ENCODE results near the gene ZNF778. TPM values are rescaled to one million over a fixed set of nuclear protein-coding genes. Genes with fewer than 3 reads are reported as not detected.
"Not testable (repeated sequence)": the region's sequence is repeated elsewhere in the genome, so short reads cannot be mapped to it uniquely, and the experiment has no call there.

Gene ZNF778
- total RNA-seq, 1 donor from 2014 or later = 8.7 TPM

DNA sequence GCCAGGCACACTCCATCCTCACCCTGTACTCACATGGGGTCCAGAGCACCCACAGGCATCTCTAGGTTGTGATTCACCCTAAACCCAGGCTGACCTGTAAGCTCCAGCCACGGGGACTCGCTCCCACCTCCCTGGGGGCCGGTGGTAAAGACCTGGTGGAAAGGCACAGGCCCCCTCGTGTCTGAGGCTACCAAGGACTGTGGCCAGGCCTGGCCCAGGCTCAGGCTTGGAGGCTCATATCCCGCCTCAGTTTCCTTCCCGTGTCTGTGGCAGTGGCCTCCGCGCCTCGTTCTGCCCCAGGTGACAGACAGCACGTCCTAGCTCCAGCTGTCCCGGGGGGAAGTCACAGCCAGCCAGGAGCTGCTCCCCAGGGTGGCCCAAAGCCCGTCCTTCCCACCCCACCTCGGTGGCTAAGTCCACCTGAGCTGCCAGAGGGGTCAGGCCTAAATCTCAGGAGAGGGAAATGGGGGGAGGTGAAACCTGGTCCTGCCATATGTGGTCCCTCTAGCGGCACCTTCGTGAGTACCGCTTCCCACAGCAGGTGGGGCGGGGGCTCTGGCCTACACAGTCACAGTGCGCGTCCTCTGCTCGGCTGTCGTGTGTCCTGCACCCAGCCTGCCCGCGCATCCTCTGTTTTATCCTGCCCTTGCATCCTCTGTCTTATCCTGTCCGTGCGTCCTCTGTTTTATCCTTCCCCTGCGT is 33.4 kb upstream of the ZNF778 start:
- TF ChIP-seq, protein P1, sequence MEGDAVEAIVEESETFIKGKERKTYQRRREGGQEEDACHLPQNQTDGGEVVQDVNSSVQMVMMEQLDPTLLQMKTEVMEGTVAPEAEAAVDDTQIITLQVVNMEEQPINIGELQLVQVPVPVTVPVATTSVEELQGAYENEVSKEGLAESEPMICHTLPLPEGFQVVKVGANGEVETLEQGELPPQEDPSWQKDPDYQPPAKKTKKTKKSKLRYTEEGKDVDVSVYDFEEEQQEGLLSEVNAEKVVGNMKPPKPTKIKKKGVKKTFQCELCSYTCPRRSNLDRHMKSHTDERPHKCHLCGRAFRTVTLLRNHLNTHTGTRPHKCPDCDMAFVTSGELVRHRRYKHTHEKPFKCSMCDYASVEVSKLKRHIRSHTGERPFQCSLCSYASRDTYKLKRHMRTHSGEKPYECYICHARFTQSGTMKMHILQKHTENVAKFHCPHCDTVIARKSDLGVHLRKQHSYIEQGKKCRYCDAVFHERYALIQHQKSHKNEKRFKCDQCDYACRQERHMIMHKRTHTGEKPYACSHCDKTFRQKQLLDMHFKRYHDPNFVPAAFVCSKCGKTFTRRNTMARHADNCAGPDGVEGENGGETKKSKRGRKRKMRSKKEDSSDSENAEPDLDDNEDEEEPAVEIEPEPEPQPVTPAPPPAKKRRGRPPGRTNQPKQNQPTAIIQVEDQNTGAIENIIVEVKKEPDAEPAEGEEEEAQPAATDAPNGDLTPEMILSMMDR (IDR thresholded peaks at IDR 0.05; ENCODE audit: borderline replicate concordance) = no peak
- Histone ChIP-seq H3K36me3 (no peaks in the 10 kb centered on the region), H3K9me3 (replicated peaks) (no peaks in the 10 kb centered on the region), H3K27ac (replicated peaks) (no peak overlapping the region), H3K4me1 (no peaks in the 10 kb centered on the region), H3K27me3 (ENCODE audit: low read depth) (peaks cover 42% of the 10 kb centered on the region), H3K4me3 (no peak overlapping the region)
- intact Hi-C loops (cut with micrococcal nuclease) = no loop called here
- DNase-seq = no peak

GRCh38 chr16:89184677-89184932 is 32.9 kb upstream of the ZNF778 start:
- intact Hi-C loops (cut with micrococcal nuclease) = no loop called here

DNA sequence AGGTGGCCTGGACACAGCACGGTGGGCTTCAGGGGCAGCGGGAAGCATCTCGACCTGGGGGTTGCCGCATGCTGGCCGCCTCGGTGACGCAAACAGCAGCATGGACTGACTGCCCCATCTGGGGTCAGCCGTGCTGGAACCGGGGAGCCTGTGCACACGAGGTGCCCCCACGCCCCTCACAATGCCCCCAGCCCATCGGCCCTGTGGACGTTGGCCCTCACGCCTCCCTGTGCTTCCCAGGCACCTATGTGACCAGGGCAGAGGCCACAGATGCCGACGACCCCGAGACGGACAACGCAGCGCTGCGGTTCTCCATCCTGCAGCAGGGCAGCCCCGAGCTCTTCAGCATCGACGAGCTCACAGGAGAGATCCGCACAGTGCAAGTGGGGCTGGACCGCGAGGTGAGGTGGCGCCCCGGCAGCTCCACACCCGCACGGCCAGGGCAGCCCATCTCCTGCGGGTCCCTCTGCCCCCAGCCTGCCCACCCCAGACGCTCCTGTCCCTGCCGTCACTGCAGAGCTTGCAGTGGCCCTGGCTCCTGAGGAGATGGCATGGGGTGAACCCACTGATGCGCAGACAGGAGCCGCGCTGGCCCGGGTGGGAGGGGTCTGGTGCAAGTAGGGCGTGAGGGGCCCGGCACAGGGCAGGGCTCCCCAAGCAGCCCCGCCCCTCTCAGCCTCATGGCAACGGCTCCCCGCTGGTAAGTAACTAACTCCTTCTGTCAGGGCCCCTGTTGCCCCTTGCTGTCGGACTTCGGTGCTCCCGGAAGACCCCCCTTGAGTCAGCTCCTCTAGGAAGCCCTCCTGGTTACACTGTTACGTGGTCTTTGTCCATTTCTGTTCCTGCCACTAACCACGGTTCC is 32.3 kb upstream of the ZNF778 start:
- TF ChIP-seq, protein P1 (IDR thresholded peaks at IDR 0.05; ENCODE audit: borderline replicate concordance) = no peak
- Histone ChIP-seq H3K4me3 (no peak overlapping the region), H3K36me3 (no peaks in the 10 kb centered on the region), H3K4me1 (no peaks in the 10 kb centered on the region), H3K27ac (replicated peaks) (no peak overlapping the region), H3K9me3 (replicated peaks) (no peaks in the 10 kb centered on the region), H3K27me3 (ENCODE audit: low read depth) (peaks cover 32% of the 10 kb centered on the region)
- DNase-seq = no peak
- intact Hi-C loops (cut with micrococcal nuclease) = no loop called here

More at GRCh38 chr16:89184677-89184932, 32.9 kb upstream of the ZNF778 start:
- Histone ChIP-seq H3K4me1 (no peaks in the 10 kb centered on the region), H3K27me3 (ENCODE audit: low read depth) (peaks cover 37% of the 10 kb centered on the region), H3K4me3 (no peak overlapping the region), H3K9me3 (replicated peaks) (no peaks in the 10 kb centered on the region), H3K36me3 (no peaks in the 10 kb centered on the region), H3K27ac (replicated peaks) (no peak overlapping the region)
- DNase-seq = no peak
- TF ChIP-seq, protein P1 (IDR thresholded peaks at IDR 0.05; ENCODE audit: borderline replicate concordance) = no peak

GRCh38 chr16:89185887-89186592 is 31.5 kb upstream of the ZNF778 start:
- H3K4me1 ChIP-seq; H3K36me3 ChIP-seq; intact Hi-C loops (cut with micrococcal nuclease); DNase-seq; H3K9me3 ChIP-seq (replicated peaks); H3K27ac ChIP-seq (replicated peaks); H3K4me3 ChIP-seq: not testable (repeated sequence)
- H3K27me3 ChIP-seq (ENCODE audit: low read depth) = peaks cover 26% of the 10 kb centered on the region

- H3K4me3 ChIP-seq; H3K36me3 ChIP-seq; H3K27ac ChIP-seq (replicated peaks); H3K4me1 ChIP-seq; intact Hi-C loops (cut with micrococcal nuclease); DNase-seq; H3K9me3 ChIP-seq (replicated peaks): not testable (repeated sequence)
- peaks cover 26% of the 10 kb centered on the region for H3K27me3 ChIP-seq (ENCODE audit: low read depth)
Observed at GRCh38 chr16:89186593-89187031, 30.9 kb upstream of the ZNF778 start.

GRCh38 chr16:89187032-89187769 is 30.3 kb upstream of the ZNF778 start:
- H3K9me3 ChIP-seq (replicated peaks) = no peaks in the 10 kb centered on the region
- TF ChIP-seq, protein P1 (IDR thresholded peaks at IDR 0.05; ENCODE audit: borderline replicate concordance) = no peak
- no peaks in the 10 kb centered on the region for H3K36me3 ChIP-seq
- H3K4me1 ChIP-seq = peaks cover 10% of the 10 kb centered on the region
- H3K4me3 ChIP-seq = no peak overlapping the region
- DNase-seq = no peak
- intact Hi-C loops (cut with micrococcal nuclease) = no loop called here
- no peak overlapping the region for H3K27ac ChIP-seq (replicated peaks)
- peaks cover 29% of the 10 kb centered on the region for H3K27me3 ChIP-seq (ENCODE audit: low read depth)
